Fibroblast of skin of left biceps (primary cell): ENCODE data around the gene SETD5.

Experiments
- DNase-seq, 2 experiments: peaks; one replicate each; pipeline ENCODE4 v3.0.0-alpha.2; 2013; ENCODE audit warnings: low read depth in 2 of 2

SETD5 gene

DNA sequence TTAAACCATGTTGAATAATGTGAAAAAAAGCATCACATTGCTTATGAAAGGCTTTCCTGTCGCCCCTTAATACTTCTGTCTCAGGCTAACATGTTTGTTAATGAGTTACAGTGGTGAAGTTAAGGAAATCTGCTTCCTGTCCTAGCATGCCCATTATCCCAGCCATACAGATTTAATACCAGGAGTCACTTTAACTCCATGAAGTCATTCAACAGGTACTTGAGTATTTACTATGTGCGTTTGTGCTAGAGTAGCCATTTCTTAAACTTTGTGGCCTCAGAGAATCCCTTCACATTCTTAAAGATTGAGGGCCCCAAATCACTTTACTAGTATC is 10.1 kb upstream of the SETD5 start:
- DNase-seq = no peak

DNA sequence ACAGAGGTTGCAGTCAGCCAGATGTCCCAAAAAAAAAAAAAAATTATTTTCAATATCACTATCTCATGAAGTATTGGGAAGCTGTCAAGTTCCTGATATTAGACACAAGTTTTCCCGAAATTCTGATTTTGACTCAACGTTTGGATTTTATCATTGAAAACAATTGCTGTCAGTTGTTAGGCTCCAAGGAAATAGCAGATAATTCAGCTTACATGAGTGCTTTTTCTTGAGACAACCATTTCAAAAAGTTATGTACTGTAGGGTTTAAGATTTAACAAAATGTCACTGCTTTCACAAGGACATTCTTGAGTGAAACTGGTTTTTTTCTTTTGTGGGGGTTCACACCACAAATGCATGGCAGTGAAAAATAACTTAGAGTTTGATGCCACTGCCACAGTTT is 9.3 kb upstream of the SETD5 start:
- no peak for DNase-seq

DNA sequence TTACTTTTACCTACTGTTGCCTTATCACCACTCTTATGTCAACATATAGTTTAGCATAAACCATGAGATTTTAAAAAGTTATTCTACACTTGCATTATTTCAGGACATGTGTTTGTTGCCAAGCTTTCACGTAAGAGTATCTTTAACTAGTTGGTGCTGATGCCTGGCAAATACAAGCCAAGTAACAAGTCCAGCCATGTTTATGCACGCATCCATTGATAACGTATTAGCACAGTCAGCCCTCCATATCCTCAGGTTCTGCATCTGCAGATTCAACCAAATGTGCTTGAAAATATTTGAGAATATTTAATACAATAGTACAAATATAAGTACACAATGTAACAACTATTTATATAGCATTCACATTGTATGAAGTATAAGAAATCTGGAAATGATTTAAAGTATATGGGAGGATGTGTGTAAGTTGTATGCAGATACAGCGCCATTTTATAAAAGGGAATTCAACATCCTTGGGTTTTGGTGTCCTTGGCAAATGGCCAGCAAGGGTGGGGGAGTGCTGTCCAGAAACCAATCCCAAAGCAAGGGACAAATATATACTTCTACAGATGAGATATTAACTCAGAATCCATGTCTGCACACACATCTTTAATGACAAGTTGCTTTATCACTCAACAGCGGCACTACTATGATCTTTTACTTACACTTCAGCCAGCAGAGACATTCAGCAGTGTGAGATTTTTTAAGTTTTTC is 8.7 kb upstream of the SETD5 start:
- DNase-seq = no peak

DNA sequence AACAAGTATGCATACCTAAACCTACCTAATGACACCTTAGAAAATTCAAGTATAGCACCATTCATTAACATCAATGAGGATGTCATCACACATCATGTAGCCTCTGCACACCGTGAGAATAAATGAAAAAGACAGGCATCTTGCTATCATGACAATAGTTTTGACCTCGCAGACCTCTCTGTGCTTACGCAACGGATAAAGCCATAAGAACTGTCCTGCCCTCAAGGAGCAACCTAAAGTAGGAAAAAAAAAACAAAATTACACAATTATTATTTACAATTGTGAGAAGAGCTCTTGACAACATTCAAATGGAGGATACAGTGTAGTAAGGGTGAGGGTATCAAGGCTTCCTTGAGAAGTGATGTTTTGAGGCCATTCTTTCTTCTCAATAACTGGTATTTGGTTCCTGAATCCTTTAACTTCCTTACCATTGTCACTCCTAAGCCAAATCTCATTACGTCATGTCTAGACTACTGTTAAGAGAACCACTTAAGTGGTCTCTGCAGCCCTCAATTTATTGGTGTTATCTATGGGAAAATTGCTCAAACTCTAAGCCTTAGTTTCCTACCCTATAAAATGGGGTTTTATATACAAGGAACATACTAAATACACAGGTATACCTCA is 7.0 kb upstream of the SETD5 start:
- no peak for DNase-seq

DNA sequence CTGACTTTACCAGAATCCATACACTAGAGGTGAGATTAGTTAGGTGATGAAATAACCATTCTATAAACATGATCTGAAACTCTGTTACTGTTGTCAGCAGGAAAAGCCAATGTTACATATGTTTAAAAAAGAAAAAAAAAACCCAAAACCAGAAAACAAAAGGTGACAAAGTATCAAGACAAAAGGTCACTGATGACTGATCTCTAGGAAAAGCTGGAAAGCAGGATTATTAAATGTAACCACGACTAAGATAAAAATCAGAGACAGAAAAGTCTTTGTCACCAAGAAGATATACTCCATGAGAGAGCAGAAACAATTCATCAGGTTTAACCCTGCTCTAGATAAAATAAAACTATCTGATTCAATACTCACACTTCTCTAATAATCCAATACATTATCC is 5.4 kb upstream of the SETD5 start:
- no peak for DNase-seq

DNA sequence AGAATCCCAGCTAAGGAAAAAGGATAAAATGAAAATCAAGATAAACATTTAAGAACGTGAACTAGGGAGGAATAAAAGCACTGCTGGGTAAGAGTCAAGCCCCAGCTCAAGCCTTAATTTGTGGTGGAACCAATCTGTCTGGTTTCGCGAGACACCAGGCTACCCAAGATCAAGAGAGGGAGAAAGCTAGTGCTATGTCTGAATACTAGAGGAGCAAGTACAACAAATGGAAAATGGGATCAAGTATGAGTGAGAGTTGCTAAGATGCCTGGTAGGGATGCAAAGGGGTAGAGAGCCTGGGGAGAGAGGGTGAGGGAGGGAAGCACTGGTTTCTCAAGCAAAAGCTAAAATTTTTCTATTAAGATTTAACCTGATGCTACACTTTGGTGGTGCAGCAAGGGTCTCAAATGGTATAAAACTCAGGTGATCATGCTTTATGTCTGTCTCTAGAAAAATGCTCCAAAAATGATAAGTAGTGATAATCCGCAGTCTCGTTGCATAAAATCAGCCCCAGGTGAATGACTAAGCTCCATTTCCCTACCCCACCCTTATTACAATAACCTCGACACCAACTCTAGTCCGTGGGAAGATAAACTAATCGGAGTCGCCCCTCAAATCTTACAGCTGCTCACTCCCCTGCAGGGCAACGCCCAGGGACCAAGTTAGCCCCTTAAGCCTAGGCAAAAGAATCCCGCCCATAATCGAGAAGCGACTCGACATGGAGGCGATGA is 1.7 kb upstream of the SETD5 start:
- DNase-seq = no peak

DNA sequence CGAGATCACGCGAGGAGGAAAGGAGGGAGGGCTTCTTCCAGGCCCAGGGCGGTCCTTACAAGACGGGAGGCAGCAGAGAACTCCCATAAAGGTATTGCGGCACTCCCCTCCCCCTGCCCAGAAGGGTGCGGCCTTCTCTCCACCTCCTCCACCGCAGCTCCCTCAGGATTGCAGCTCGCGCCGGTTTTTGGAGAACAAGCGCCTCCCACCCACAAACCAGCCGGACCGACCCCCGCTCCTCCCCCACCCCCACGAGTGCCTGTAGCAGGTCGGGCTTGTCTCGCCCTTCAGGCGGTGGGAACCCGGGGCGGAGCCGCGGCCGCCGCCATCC is 1.1 kb upstream of the SETD5 start:
- DNase-seq = peak; percentile 92 to 93

DNA sequence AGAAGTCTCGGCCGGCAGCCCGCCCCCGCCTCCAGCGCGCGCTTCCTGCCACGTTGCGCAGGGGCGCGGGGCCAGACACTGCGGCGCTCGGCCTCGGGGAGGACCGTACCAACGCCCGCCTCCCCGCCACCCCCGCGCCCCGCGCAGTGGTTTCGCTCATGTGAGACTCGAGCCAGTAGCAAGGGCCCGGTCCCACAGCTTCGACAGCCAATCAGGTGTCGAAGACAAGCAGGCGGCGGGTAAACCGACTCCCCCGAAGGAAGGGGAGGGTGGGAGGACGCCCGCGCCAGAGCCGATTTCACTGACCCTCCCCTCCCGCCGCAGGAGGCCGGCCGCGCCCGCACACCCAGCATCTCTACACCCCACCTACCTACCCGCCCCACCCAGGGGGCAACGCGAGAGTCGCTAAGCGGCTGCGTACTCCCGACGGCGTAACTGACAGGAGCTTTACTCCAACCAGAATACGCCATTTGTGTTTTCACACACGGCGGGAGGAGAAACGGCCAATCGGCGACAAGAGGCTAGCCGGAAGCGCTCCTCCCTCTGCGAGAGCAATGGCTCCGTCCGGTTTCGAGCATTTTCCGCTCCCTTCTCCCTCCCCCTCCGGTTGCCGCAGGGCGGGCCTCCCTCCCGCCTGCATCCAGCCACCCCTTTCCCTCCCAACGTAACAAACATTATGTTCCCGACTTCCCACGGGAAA is 633 bp upstream of the SETD5 start:
- peak; percentile 100 for DNase-seq

DNA sequence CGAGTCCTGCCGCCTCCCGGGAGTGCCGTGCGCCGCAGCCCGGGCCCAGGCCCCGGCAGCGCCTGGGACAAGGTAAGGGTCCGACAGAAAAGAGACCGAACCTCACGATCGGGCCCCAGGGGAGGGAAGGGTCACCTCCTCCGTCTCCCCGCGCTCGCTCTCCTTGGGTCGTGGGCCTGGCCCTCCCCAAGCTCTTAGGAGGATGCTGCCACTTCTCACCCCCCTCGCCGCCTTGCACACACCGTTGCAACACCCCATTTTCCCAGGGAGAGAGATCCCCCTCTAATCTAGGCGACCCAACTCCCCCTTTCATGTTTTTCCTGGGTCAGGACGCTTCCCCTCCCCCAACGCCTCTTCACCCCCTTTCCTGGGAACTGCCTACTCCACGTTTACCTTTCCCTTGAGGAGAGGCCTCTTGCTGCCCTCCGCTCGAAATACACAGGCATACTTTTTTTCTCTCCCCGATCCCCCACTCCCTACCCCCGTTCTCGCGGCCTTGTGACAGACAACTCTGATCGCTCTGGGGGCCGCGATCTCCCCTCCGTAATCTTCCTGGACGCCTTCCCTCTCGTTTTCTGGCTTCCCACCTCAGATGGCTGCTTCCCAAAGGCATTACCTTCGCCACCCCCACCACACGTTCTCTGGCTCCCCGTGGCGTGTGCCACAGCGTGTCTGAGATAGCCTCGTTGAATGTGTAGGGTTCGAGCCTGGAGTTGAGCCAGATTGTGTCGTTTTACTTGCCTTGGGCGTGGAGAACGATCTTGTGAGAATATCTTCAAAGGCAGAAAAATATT is 688 bp downstream of the SETD5 start:
- DNase-seq = no peak

DNA sequence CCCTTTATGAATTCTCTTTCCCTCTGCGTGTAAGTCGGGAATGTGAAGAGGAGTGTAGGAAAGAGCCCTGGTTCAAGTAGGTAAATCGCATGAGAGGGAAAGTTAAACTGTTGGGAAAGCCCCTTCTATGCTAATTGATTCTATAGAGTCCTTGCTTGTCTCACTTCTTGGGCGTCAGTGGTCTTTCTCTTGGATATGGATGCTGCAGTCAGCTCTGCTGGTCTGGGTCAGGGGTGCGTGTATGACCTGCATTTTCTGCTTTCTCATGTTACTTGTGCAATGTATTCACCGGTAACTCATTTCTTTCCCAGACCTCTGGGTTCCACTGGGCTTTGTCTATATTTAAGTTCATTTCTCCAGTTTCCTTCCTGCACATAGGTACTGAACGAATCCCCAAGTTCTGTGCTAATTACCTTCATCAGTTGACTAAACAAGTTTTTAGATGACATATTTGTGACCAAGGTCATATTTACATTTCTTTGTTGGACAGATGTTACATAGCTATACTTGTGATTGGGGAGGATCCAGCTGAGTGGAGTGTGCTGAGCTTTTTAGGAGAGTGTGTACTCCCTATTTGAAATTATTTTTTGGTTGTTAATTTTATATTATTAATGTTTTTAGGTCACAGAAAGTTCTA is 1.4 kb downstream of the SETD5 start:
- DNase-seq = no peak

DNA sequence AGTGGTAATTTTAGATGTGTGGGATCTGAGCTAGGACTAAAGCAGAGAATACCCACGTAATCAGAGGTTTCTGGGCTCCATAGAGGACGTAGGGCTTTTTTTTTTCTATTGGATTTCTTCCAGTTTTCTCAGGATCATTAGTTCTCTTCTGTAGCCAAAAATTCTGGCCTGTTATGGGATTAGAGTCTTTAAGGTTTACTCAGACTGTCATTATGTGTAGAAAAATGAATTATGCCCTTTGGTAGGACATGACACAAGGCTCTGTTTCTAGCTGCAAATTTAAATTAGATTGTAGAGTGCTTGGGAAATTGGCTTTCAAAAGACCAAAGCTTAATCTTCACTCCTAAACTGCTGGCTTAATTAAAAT is 1.9 kb downstream of the SETD5 start:
- no peak for DNase-seq

DNA sequence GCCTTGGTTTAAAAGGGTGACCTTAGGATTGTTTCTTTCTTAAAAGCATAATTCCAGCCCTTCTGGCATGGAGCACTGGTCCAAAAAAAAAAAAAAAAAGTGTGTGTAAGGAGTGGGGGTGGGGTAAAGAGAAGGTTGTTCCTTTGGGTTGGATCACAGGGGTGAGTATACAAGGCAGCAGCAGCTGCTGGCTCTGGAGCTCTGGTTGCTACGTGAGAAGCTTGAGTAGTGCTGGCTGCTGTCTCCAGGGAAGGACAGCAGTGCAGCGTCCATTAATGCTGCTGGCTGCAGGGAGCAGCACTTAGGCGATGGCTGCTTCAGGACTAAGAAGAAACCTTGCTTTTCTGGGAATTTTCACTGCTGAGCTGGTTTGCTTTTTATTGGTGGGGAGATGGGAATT is 2.3 kb downstream of the SETD5 start:
- peak; percentile 72 to 74 for DNase-seq

DNA sequence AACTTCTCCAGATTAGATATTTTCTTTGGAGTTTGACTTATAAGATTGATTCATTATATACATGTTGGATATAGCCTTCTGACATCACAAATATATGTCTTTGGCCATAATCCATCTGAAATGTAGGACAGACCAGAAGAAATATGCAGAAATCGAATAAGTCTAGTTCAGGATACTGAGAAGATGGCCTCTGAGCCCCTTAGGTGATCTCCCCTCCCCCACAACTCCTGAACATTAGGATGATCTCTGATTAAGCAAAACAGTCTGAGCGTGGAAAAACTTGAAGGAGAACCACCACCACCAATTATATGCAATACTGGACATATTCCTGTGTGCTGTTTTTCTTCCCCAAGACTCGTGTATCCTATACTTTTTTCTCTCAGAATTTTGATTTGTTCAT is 3.2 kb downstream of the SETD5 start:
- no peak for DNase-seq

DNA sequence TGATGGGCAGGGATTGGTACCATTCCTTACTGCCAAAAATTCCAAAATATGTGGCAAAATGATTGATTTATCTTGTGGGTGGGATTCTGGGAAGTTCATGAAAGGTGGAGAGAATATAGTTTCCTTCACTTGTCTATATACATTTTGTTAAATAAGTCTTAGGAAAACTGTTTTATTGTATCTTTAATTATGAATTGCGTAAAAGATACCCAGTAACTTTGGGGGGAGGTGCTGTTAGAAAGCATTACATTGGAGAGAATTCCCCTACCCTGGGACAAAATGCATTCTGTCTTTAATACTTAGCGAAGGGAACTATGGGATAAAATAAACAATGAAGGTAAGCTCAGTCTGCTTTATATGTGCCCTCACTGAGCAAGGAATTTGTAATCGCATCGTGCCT is 4.6 kb downstream of the SETD5 start:
- DNase-seq = no peak

DNA sequence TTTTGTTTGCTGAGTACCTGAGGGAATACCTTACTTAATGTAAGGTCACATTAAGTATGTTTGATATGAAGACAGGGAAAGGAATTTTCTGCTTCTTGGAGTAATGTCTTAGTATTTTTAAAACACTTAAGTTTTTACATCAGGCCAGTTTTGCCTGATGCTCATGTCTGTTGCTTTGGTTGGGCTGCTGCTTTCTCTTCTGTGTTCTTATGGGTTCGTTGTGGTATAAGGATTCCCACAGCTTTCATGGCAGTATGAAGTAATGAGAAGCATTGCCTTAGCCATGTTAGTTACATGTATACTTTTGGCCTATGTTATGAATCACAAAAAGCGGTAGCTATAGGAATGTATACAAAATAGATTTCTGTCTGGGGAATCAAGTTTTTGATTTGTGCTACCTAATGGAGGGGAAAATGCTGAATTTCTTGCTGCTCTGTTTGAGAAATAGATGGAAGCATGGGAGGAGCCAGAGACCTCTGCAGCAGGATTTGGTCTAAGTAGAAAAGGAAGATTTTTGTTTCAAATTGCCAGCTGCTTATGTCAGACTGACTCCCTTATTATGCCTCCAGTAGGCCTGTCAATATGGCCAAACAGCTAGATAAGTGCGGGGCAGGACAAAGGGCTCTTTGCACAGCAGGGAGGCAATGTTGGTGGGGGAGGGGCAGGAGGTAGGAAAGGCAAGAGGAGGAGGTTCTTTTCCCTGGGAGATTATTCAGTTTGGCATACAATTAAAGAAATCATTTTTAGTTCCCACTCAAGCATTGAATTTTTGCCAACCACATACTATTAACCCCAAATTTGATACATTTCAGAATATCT is 5.2 kb downstream of the SETD5 start:
- no peak for DNase-seq

DNA sequence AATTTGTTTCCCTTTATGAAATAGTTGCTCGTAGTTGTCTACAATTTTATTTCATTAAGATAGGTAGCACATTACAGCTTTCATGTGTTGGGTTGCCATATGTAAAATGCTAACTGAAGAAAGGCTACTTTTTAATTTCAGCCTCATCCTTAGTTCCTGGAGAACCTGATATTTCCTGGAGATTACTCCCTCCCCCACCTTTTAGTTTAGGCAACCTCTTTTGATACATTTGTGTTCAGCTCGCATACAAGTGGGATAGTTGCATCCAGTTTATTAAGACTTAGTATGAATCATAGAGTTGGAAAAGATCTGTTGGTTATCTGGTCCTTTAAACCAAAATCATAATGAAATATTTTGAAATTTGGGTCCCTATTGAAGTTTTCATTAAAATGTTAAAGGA is 6.0 kb downstream of the SETD5 start:
- DNase-seq = no peak

DNA sequence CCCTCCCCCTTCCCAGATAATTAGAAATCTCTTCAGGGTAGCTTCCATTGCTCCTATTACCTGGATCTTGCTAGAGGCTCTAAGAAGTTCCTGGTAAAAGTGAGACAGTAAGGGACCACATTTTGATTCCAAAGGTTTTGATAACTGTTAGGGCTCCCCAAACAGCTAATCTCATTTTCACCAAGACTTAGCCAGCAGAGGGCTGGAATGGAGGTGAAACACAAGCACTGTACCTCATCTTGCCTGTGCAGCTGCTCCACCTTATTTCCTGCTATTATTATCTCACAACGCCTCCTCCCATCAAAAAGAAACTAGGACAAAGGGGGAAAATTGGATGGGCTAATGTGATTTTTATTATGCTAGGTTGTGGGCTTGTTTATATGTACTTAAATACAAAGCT is 7.3 kb downstream of the SETD5 start:
- no peak for DNase-seq

DNA sequence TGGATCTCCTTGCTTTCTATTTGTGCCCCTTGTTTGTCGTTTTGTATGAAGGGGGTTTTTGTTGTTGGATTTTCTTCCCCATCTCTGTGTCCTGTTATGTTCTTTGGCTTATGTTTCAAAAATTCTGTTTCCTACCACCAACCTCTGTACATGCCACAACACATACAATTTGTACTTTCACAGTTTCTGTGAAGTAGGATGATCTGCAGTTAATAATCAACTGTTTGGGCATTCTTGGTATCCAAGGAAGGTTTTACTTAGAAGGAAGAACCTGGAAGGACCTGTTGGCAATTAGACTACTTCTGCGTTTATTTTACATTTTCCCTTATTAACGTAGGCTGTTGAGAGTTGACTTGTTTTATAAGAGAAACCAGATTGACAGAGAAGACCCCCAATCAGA is 8.3 kb downstream of the SETD5 start:
- no peak for DNase-seq

DNA sequence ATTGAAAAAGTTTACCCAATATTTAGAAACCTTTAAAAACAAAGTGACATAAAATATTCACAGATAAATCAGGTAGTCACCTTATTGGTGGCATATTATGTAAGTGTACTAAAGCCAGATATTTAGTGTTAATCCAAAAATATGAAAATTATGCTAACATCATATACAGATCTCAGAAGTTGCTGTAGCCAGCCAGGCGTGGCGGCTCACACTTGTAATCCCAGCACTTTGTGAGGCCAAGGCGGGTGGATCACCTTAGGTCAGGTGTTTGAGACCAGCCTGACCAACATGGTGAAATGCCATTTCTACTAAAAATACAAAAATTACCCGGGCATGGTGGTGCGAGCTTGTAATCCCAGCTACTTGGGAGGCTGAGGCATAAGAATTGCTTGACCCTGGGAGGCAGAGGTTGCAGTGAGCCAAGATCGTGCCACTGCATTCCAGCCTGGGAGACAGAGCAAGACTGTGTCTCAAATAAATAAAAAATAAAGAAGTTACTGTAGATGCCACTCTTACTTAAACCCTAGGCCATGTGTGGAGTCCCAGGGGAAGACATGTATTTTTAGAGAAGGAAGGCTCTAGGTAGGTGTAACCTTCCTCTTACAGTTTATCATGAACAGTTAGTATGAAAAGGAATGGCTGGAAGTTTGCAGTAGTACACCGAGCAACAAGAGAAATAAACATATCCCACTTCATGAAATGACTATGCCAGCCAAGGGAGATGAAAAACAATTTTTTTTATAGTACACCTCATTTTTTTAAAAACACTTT is 9.6 kb downstream of the SETD5 start:
- no peak for DNase-seq

DNA sequence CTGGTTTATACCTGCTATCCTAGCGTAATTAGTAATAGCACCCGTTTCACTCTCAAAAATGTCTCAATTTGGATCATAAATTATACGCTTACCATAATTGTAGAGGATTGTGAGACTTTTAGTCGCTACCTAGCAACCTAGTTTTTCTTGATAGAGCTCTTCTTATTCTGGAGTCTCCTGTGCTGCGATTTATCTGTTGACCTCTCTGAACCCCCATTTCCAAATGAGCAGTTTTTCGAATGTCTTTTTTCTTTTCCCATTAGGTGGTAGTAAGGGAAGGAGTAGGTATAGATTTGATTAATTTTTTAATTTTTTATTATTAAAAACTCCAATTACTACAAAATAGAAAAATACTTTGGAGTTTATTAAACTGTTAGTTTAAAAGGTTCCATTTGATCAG is 10.6 kb downstream of the SETD5 start:
- no peak for DNase-seq
